ENCODE results near the gene KNDC1. TPM values are rescaled to one million over a fixed set of nuclear protein-coding genes. Genes with fewer than 3 reads are reported as not detected.

Gene KNDC1
- total RNA-seq, 1 experiment from 2014 or later, result 0.39 TPM

GRCh38 chr10:133205146-133205545 lies 45.1 kb downstream of the KNDC1 start:
- DNase-seq (ENCODE audit: low spot score), result no peak

GRCh38 chr10:133206356-133207040 lies 46.5 kb downstream of the KNDC1 start:
- DNase-seq (ENCODE audit: low spot score), result no peak

GRCh38 chr10:133207041-133207600 lies 47.1 kb downstream of the KNDC1 start:
- DNase-seq (ENCODE audit: low spot score), result no peak

- no peak for DNase-seq (ENCODE audit: low spot score)
Observed at GRCh38 chr10:133207627-133208026, 47.6 kb downstream of the KNDC1 start.

- DNase-seq (ENCODE audit: low spot score), result no peak
Observed at GRCh38 chr10:133208466-133208865, 48.4 kb downstream of the KNDC1 start.

- no peak for DNase-seq (ENCODE audit: low spot score)
Observed at GRCh38 chr10:133209117-133209516, 49.1 kb downstream of the KNDC1 start.

- DNase-seq (ENCODE audit: low spot score), result no peak
Observed at GRCh38 chr10:133209641-133210040, 49.6 kb downstream of the KNDC1 start.

- DNase-seq (ENCODE audit: low spot score), result no peak
Observed at GRCh38 chr10:133210398-133211140, 50.5 kb downstream of the KNDC1 start.

- no peak for DNase-seq (ENCODE audit: low spot score)
Observed at GRCh38 chr10:133211141-133211830, 51.3 kb downstream of the KNDC1 start.

- no peak for DNase-seq (ENCODE audit: low spot score)
Observed at GRCh38 chr10:133211959-133212852, 52.2 kb downstream of the KNDC1 start.

GRCh38 chr10:133212853-133213494 lies 53.0 kb downstream of the KNDC1 start:
- no peak for DNase-seq (ENCODE audit: low spot score)

GRCh38 chr10:133213641-133214467 lies 53.8 kb downstream of the KNDC1 start:
- no peak for DNase-seq (ENCODE audit: low spot score)

GRCh38 chr10:133214468-133215410 lies 54.7 kb downstream of the KNDC1 start:
- DNase-seq (ENCODE audit: low spot score), result no peak

GRCh38 chr10:133215586-133215985 lies 55.6 kb downstream of the KNDC1 start:
- DNase-seq (ENCODE audit: low spot score), result no peak

GRCh38 chr10:133216776-133217175 lies 56.8 kb downstream of the KNDC1 start:
- no peak for DNase-seq (ENCODE audit: low spot score)

- no peak for DNase-seq (ENCODE audit: low spot score)
Observed at GRCh38 chr10:133217800-133218589, 58.0 kb downstream of the KNDC1 start.

GRCh38 chr10:133218891-133219290 lies 58.9 kb downstream of the KNDC1 start:
- DNase-seq (ENCODE audit: low spot score), result no peak

GRCh38 chr10:133219782-133220181 lies 59.8 kb downstream of the KNDC1 start:
- DNase-seq (ENCODE audit: low spot score), result no peak

All from H4 (cell line).